GM18868 (cell line): Measurements from ENCODE around the gene TMEM127.

Experiments
- ATAC-seq: cut with Tn5 transposase; IDR thresholded peaks from one replicate; pipeline ENCODE4 v1.9.1; 2021; ENCODE audit warnings: mild to moderate bottlenecking, moderate library complexity; ENCODE audit not compliant: unreplicated experiment

TMEM127 gene

GRCh38 chr2:96208143-96209010 lies 57.4 kb downstream of the TMEM127 start, which contains the start of gene STARD7:
STARD7 (minus strand) TSS chr2:96208827; CDS start chr2:96208434, 393 bp downstream.
- ATAC-seq = peak; percentile 87

GRCh38 chr2:96207774-96208142 lies 58.0 kb downstream of the TMEM127 start:
- no peak for ATAC-seq

GRCh38 chr2:96207073-96207773 lies 58.6 kb downstream of the TMEM127 start:
- ATAC-seq = no peak

- ATAC-seq = no peak
These were observed 59.9 kb downstream of the TMEM127 start for GRCh38 chr2:96205888-96206287.

- no peak for ATAC-seq
These were observed 60.8 kb downstream of the TMEM127 start for GRCh38 chr2:96204836-96205624.

- no peak for ATAC-seq
These were observed 62.4 kb downstream of the TMEM127 start for GRCh38 chr2:96203130-96204028.

GRCh38 chr2:96202152-96202854 lies 63.5 kb downstream of the TMEM127 start:
- ATAC-seq = no peak

- no peak for ATAC-seq
These were observed 64.5 kb downstream of the TMEM127 start for GRCh38 chr2:96201338-96201737.

GRCh38 chr2:96198921-96199320 lies 66.9 kb downstream of the TMEM127 start:
- no peak for ATAC-seq
